HCT116 (cell line): ENCODE data around the gene ACTRT3. TPM values are rescaled to one million over a fixed set of nuclear protein-coding genes. Genes with fewer than 3 reads are reported as not detected.

ENCODE experiments used
- ATAC-seq: fragments of 200-7000 bp; cut with Tn5 transposase; 2 replicates; pipeline ENCODE4 v1.9.1; 2020; ENCODE audit warnings: mild to moderate bottlenecking, moderate library complexity
- BruUV-seq: library from RNA; stranded (reverse); fragments of 400-500 nt; replicated peaks from 2 replicates; lab custom pipeline; 2021; lab: Mats Ljungman, UMichigan
- CTCF ChIA-PET: fragments of 300-600 bp; sonication (Branson Sonifier 250); formaldehyde crosslinking; loops from one replicate; lab custom pipeline; 2021; ENCODE audit warnings: antibody characterized with exemption; lab: Charles Lee
- POLR2A ChIA-PET: fragments of 300-600, 350-600 bp; sonication (Branson Sonifier 250); formaldehyde crosslinking; loops from one replicate; lab custom pipeline; 2021; ENCODE audit warnings: antibody characterized with exemption; lab: Charles Lee
- RAD21 ChIA-PET, 2 experiments: fragments of 300-600 bp; sonication (Branson Sonifier 250); formaldehyde crosslinking; loops; one replicate each; lab custom pipeline; 2023; ENCODE audit warnings: low total read pairs in 2 of 2; ENCODE audit not compliant: uncharacterized antibody in 2 of 2, unreplicated experiment in 2 of 2, low non-redundant PET in 1 of 2; lab: Charles Lee
- DNase-seq: peaks from one replicate; pipeline ENCODE4 v3.0.0-alpha.2; 2010; ENCODE audit warnings: low read depth, low spot score
- H2AFZ ChIP-seq: fragments of 200-600 bp; shearing (Covaris generic), sonication (generic); 2 replicates; pipeline ENCODE4 v1.6.1; 2017; ENCODE audit warnings: low read depth, mixed run types, mixed read lengths, antibody characterized with exemption, low read length; ENCODE audit not compliant: poor library complexity, severe bottlenecking
- H3K27ac ChIP-seq: 2 replicates; pipeline ENCODE4 v1.5.1; 2012; ENCODE audit warnings: low read depth, low read length
- H3K27me3 ChIP-seq: fragments of 200-600 bp; sonication (generic); 2 replicates; pipeline ENCODE4 v1.6.1; 2016; ENCODE audit warnings: mixed run types, low read length, mixed read lengths; ENCODE audit not compliant: insufficient read depth
- H3K36me3 ChIP-seq, 2 experiments: fragments of 200-500 bp in 1 of 2; fragments of 200-600 bp in 1 of 2; sonication (Bioruptor generic) in 1 of 2; sonication (generic) in 1 of 2; 2 replicates each; pipeline versions ENCODE4 v1.5.1 to v1.6.1; 2014 to 2016; ENCODE audit warnings: low read length in 2 of 2, inconsistent platforms in 1 of 2, mixed read lengths in 1 of 2, mixed run types in 1 of 2; ENCODE audit not compliant: insufficient read depth in 2 of 2, control insufficient read depth in 1 of 2
- H3K4me1 ChIP-seq, 2 experiments: fragments of 200-600 bp in 1 of 2; sonication (generic) in 1 of 2; 2 replicates each; pipeline versions ENCODE4 v1.5.1 to v1.6.1; 2012 to 2017; ENCODE audit warnings: low read length in 2 of 2, inconsistent platforms in 1 of 2, mild to moderate bottlenecking in 1 of 2, mixed read lengths in 1 of 2, mixed run types in 1 of 2, moderate library complexity in 1 of 2; ENCODE audit not compliant: insufficient read depth in 2 of 2, control insufficient read depth in 1 of 2
- H3K4me2 ChIP-seq: fragments of 200-600 bp; sonication (generic); 2 replicates; pipeline ENCODE4 v1.6.1; 2017; ENCODE audit warnings: mixed run types, low read length, mixed read lengths
- H3K4me3 ChIP-seq, 2 experiments: fragments of 200-600 bp in 1 of 2; sonication (generic) in 1 of 2; replicated peaks in 1 of 2; 2 replicates each; pipeline ENCODE4 v1.5.1; 2011 to 2016; ENCODE audit warnings: low read length in 2 of 2, control low read depth in 1 of 2, low read depth in 1 of 2, mild to moderate bottlenecking in 1 of 2, mixed read lengths in 1 of 2, mixed run types in 1 of 2
- H3K79me2 ChIP-seq: fragments of 200-600 bp; sonication (generic); 2 replicates; pipeline ENCODE4 v1.6.1; 2017; ENCODE audit warnings: mild to moderate bottlenecking, mixed run types, low read length, moderate library complexity, mixed read lengths; ENCODE audit not compliant: insufficient read depth
- H3K9ac ChIP-seq: fragments of 200-600 bp; sonication (generic); 2 replicates; pipeline ENCODE4 v1.6.1; 2016; ENCODE audit warnings: low read length, mixed read lengths
- H3K9me2 ChIP-seq: fragments of 200-600 bp; sonication (generic), shearing (Covaris generic); 2 replicates; pipeline ENCODE4 v1.6.1; 2017; ENCODE audit warnings: mixed run types, mild to moderate bottlenecking, moderate library complexity; ENCODE audit not compliant: insufficient read depth
- H3K9me3 ChIP-seq, 2 experiments: fragments of 200-500 bp in 1 of 2; fragments of 200-600 bp in 1 of 2; sonication (Bioruptor generic) in 1 of 2; sonication (generic) in 1 of 2; 2 replicates each; pipeline ENCODE4 v1.6.1; 2014 to 2017; ENCODE audit warnings: low read length in 2 of 2, mixed read lengths in 2 of 2, inconsistent platforms in 1 of 2, low read depth in 1 of 2, mild to moderate bottlenecking in 1 of 2, mixed run types in 1 of 2, moderate library complexity in 1 of 2; ENCODE audit not compliant: control insufficient read depth in 1 of 2, insufficient read depth in 1 of 2
- H4K20me1 ChIP-seq: fragments of 200-600 bp; sonication (generic), shearing (Covaris generic); 2 replicates; pipeline ENCODE4 v1.6.1; 2017; ENCODE audit warnings: mixed run types, mild to moderate bottlenecking, moderate library complexity; ENCODE audit not compliant: insufficient read depth
- CBX3 ChIP-seq: IDR thresholded peaks from 2 replicates; pipeline ENCODE4 v1.6.1; 2012; ENCODE audit warnings: low read depth
- CEBPB ChIP-seq: IDR thresholded peaks from 2 replicates; pipeline ENCODE4 v1.6.1; 2012; ENCODE audit warnings: low read depth
- CTCF ChIP-seq, 3 experiments: fragments of 200-600 bp in 1 of 3; sonication (generic) in 1 of 3; IDR thresholded peaks in 2 of 3; conservative IDR thresholded peaks in 1 of 3; 2 replicates each; pipeline ENCODE4 v1.5.1; 2012 to 2017; ENCODE audit warnings: low read depth in 2 of 3, low read length in 2 of 3, antibody characterized with exemption in 1 of 3, borderline replicate concordance in 1 of 3, control low read depth in 1 of 3, mild to moderate bottlenecking in 1 of 3, mixed read lengths in 1 of 3, mixed run types in 1 of 3, moderate library complexity in 1 of 3; ENCODE audit not compliant: insufficient read depth in 1 of 3
- EGR1 ChIP-seq: IDR thresholded peaks from 2 replicates; pipeline ENCODE4 v1.6.1; 2012; ENCODE audit warnings: low read depth
- ELF1 ChIP-seq: IDR thresholded peaks from 2 replicates; pipeline ENCODE4 v1.6.1; 2012; ENCODE audit warnings: low read depth, borderline replicate concordance
- EZH2 ChIP-seq: fragments of 200-600 bp; sonication (generic); IDR thresholded peaks from 2 replicates; pipeline ENCODE4 v1.6.1; 2017; ENCODE audit warnings: antibody characterized with exemption, mixed run types
- EZH2phosphoT487 ChIP-seq: fragments of 200-600 bp; IDR thresholded peaks from 2 replicates; pipeline ENCODE4 v1.6.1; 2018; ENCODE audit warnings: antibody characterized with exemption, borderline replicate concordance
- FOSL1 ChIP-seq: IDR thresholded peaks from 2 replicates; pipeline ENCODE4 v1.6.1; 2012; ENCODE audit warnings: low read depth
- JUND ChIP-seq: IDR thresholded peaks from 2 replicates; pipeline ENCODE4 v1.6.1; 2012
- MAX ChIP-seq: IDR thresholded peaks from 2 replicates; pipeline ENCODE4 v1.6.1; 2012
- POLR2A ChIP-seq: IDR thresholded peaks from 2 replicates; pipeline ENCODE4 v1.7.0; 2011; ENCODE audit warnings: borderline replicate concordance; ENCODE audit not compliant: insufficient read depth, insufficient read length; ENCODE audit errors: extremely low read depth
- POLR2AphosphoS5 ChIP-seq: IDR thresholded peaks from 2 replicates; pipeline ENCODE4 v1.6.1; 2011; ENCODE audit warnings: mild to moderate bottlenecking, low read depth, low read length, moderate library complexity
- RAD21 ChIP-seq: IDR thresholded peaks from 2 replicates; pipeline ENCODE4 v1.6.1; 2012; ENCODE audit warnings: low read depth, mild to moderate bottlenecking
- REST ChIP-seq: IDR thresholded peaks from 2 replicates; pipeline ENCODE4 v1.6.1; 2012; ENCODE audit warnings: low read depth
- SRF ChIP-seq: IDR thresholded peaks from 2 replicates; pipeline ENCODE4 v1.6.1; 2012; ENCODE audit warnings: low read depth
- TCF7L2 ChIP-seq: IDR thresholded peaks from 2 replicates; pipeline ENCODE4 v1.7.0; 2011; ENCODE audit warnings: borderline replicate concordance, inconsistent platforms; ENCODE audit not compliant: insufficient read depth, insufficient read length; ENCODE audit errors: extremely low read depth
- YY1 ChIP-seq: IDR thresholded peaks from 2 replicates; pipeline ENCODE4 v1.6.1; 2011; ENCODE audit warnings: low read length, low read depth, moderate library complexity, mild to moderate bottlenecking; ENCODE audit not compliant: insufficient replicate concordance; ENCODE audit errors: extremely low read depth
- ZBTB33 ChIP-seq: IDR thresholded peaks from 2 replicates; pipeline ENCODE4 v1.6.1; 2011; ENCODE audit warnings: mild to moderate bottlenecking, low read length, moderate library complexity; ENCODE audit not compliant: insufficient replicate concordance; ENCODE audit errors: extremely low read depth
- ZNF274 ChIP-seq: fragments of 200-500 bp; sonication (Bioruptor generic); IDR thresholded peaks from 2 replicates; pipeline ENCODE4 v1.6.1; 2014; ENCODE audit warnings: mild to moderate bottlenecking, low read depth, low read length, inconsistent platforms
- intact Hi-C: fragments of 100-400 bp; cut with micrococcal nuclease; formaldehyde crosslinking; loops from 2 replicates; pipeline ENCODE4 v1.10.0; 2022
- total RNA-seq: library from RNA; stranded (reverse); gene quantifications from one replicate; pipeline ENCODE4 v1.2.1, GENCODE V29; 2021; ENCODE audit not compliant: unreplicated experiment

Gene ACTRT3
- total RNA-seq, 1 experiment from 2014 or later: 1.2 TPM

GRCh38 chr3:169758359-169758994 lies 10.9 kb downstream of the ACTRT3 start:
- H4K20me1 ChIP-seq: no peaks in the 10 kb centered on the region
- no peaks in the 10 kb centered on the region for H3K27me3 ChIP-seq
- H3K79me2 ChIP-seq: no peaks in the 10 kb centered on the region
- RAD21 ChIA-PET: no interaction called here
- POLR2A ChIA-PET: no interaction called here
- no peak overlapping the region for H2AFZ ChIP-seq
- no peaks in the 10 kb centered on the region for H3K36me3 ChIP-seq
- intact Hi-C loops: no loop called here
- CTCF ChIA-PET: no interaction called here
- no peak overlapping the region for H3K27ac ChIP-seq
- H3K4me3 ChIP-seq: no peak overlapping the region
- no peaks in the 10 kb centered on the region for H3K9me2 ChIP-seq
- ATAC-seq: no peak
- H3K9ac ChIP-seq: no peak overlapping the region
- TF ChIP-seq CEBPB (no peak), EZH2phosphoT487 (no peak), ELF1 (no peak), ZBTB33 (no peak), JUND (no peak), RAD21 (no peak), FOSL1 (no peak), YY1 (no peak), REST (no peak), POLR2A (no peak), TCF7L2 (no peak), POLR2AphosphoS5 (no peak), MAX (no peak), SRF (no peak), ZNF274 (no peak), EZH2 (no peak), EGR1 (no peak), CTCF (IDR thresholded peaks at IDR 0.05 in 2 of 3, conservative IDR thresholded peaks at IDR 0.05 in 1 of 3; ENCODE audit: borderline replicate concordance in 1 of 3, insufficient read depth in 1 of 3, low read depth in 2 of 3, low read length in 2 of 3) (no peak), CBX3 (no peak)
- peaks cover 4 to 5% of the 10 kb centered on the region in 2 experiments; a peak in 3 of 4 replicates for H3K4me1 ChIP-seq
- DNase-seq: no peak
- H3K9me3 ChIP-seq: no peaks in the 10 kb centered on the region
- BruUV-seq: no TSS peak
- no peak overlapping the region for H3K4me2 ChIP-seq
